IMR-90 (cell line): Measurements from ENCODE around the gene KAZN. TPM values are rescaled to one million over a fixed set of nuclear protein-coding genes. Genes with fewer than 3 reads are reported as not detected.

ENCODE experiments used
- ATAC-seq: fragments of 200-7000 bp; cut with Tn5 transposase; 2 replicates; pipeline ENCODE4 v1.9.1; 2020; ENCODE audit warnings: low read depth, mild to moderate bottlenecking, moderate library complexity
- BruUV-seq: library from RNA; stranded (reverse); fragments of 400-500 nt; replicated peaks from 2 replicates; lab custom pipeline; 2021; lab: Mats Ljungman, UMichigan
- CTCF ChIA-PET: fragments of 300-600 bp; formaldehyde crosslinking; extraction: SDS; loops from one replicate; lab custom pipeline; 2021; ENCODE audit warnings: antibody characterized with exemption; lab: Yijun Ruan, JAX
- POLR2A ChIA-PET: fragments of 300-600 bp; sonication (Branson Sonifier 250); formaldehyde crosslinking; loops from one replicate; lab custom pipeline; 2022; ENCODE audit warnings: antibody characterized with exemption; ENCODE audit not compliant: unreplicated experiment; lab: Charles Lee
- DNase-seq: peaks from one replicate; pipeline ENCODE4 v3.0.0; 2013
- H2AFZ ChIP-seq: replicated peaks from 2 replicates; pipeline ENCODE3; 2013; ENCODE audit warnings: low read length, mild to moderate bottlenecking; ENCODE audit not compliant: poor library complexity
- H2AK5ac ChIP-seq: 2 replicates; pipeline ENCODE4 v1.6.1; 2013; ENCODE audit warnings: low read depth, low read length, inconsistent platforms
- H2AK9ac ChIP-seq: replicated peaks from 2 replicates; pipeline ENCODE3; 2013; ENCODE audit warnings: mild to moderate bottlenecking, low read depth, low read length, moderate library complexity; ENCODE audit not compliant: poor library complexity
- H2BK120ac ChIP-seq: 2 replicates; pipeline ENCODE4 v1.6.1; 2013; ENCODE audit warnings: low read depth, low read length, inconsistent platforms
- H2BK15ac ChIP-seq: 3 replicates; pipeline ENCODE4 v1.6.1; 2013; ENCODE audit warnings: low read depth, low read length, inconsistent platforms
- H2BK20ac ChIP-seq: 2 replicates; pipeline ENCODE4 v1.6.1; 2013; ENCODE audit warnings: low read depth, mild to moderate bottlenecking, inconsistent platforms, low read length, moderate library complexity
- H2BK5ac ChIP-seq: 2 replicates; pipeline ENCODE4 v1.6.1; 2013; ENCODE audit warnings: mild to moderate bottlenecking, low read depth, low read length, inconsistent platforms; ENCODE audit not compliant: poor library complexity, severe bottlenecking
- H3K14ac ChIP-seq: replicated peaks from 2 replicates; pipeline ENCODE4 v1.6.1; 2013; ENCODE audit warnings: low read depth, low read length, inconsistent platforms
- H3K18ac ChIP-seq: 2 replicates; pipeline ENCODE4 v1.6.1; 2013; ENCODE audit warnings: low read depth, low read length, control low read depth
- H3K23ac ChIP-seq: 2 replicates; pipeline ENCODE4 v1.6.1; 2013; ENCODE audit warnings: low read depth, low read length, inconsistent platforms
- H3K27ac ChIP-seq: 2 replicates; pipeline ENCODE4 v1.5.1; 2013; ENCODE audit warnings: mild to moderate bottlenecking, control low read depth, low read length; ENCODE audit not compliant: insufficient read depth
- H3K27me3 ChIP-seq: 2 replicates; pipeline ENCODE4 v1.6.1; 2013; ENCODE audit warnings: low read length; ENCODE audit not compliant: control insufficient read depth, insufficient read depth
- H3K36me3 ChIP-seq: 2 replicates; pipeline ENCODE4 v1.6.1; 2013; ENCODE audit warnings: low read length, mixed read lengths; ENCODE audit not compliant: control insufficient read depth, insufficient read depth
- H3K4ac ChIP-seq: 2 replicates; pipeline ENCODE4 v1.6.1; 2013; ENCODE audit warnings: low read depth, low read length, inconsistent platforms
- H3K4me1 ChIP-seq: 2 replicates; pipeline ENCODE4 v1.6.1; 2013; ENCODE audit warnings: low read length, mixed read lengths; ENCODE audit not compliant: control insufficient read depth, insufficient read depth
- H3K4me2 ChIP-seq: 2 replicates; pipeline ENCODE4 v1.6.1; 2013; ENCODE audit warnings: low read depth, mild to moderate bottlenecking, control low read depth, low read length, moderate library complexity
- H3K4me3 ChIP-seq: 2 replicates; pipeline ENCODE4 v1.5.1; 2013; ENCODE audit warnings: low read depth, mild to moderate bottlenecking, control low read depth, low read length, moderate library complexity; ENCODE audit not compliant: insufficient read depth
- H3K56ac ChIP-seq: 2 replicates; pipeline ENCODE4 v1.6.1; 2013; ENCODE audit warnings: low read length, inconsistent platforms; ENCODE audit not compliant: insufficient read depth; ENCODE audit errors: extremely low read depth
- H3K79me1 ChIP-seq, 2 experiments: 2 replicates each; pipeline ENCODE4 v1.6.1; 2013; ENCODE audit warnings: low read length in 2 of 2, inconsistent platforms in 1 of 2, low read depth in 1 of 2
- H3K9ac ChIP-seq: 2 replicates; pipeline ENCODE4 v1.6.1; 2013; ENCODE audit warnings: low read depth, low read length, control low read depth
- H3K9me1 ChIP-seq: 2 replicates; pipeline ENCODE4 v1.6.1; 2013; ENCODE audit warnings: low read length, inconsistent platforms; ENCODE audit not compliant: insufficient read depth
- H3K9me3 ChIP-seq: 2 replicates; pipeline ENCODE4 v1.6.1; 2013; ENCODE audit warnings: low read length; ENCODE audit not compliant: control insufficient read depth, insufficient read depth
- H4K20me1 ChIP-seq: 2 replicates; pipeline ENCODE4 v1.6.1; 2013; ENCODE audit warnings: low read length, inconsistent platforms; ENCODE audit not compliant: insufficient read depth
- H4K5ac ChIP-seq: 2 replicates; pipeline ENCODE4 v1.6.1; 2013; ENCODE audit warnings: mild to moderate bottlenecking, low read depth, low read length, control low read depth
- H4K8ac ChIP-seq, 2 experiments: 2 replicates each; pipeline ENCODE4 v1.6.1; 2013; ENCODE audit warnings: low read depth in 2 of 2, low read length in 2 of 2, control low read depth in 1 of 2, inconsistent platforms in 1 of 2
- H4K91ac ChIP-seq: 2 replicates; pipeline ENCODE4 v1.6.1; 2013; ENCODE audit warnings: low read depth, low read length, inconsistent platforms; ENCODE audit not compliant: insufficient read depth
- CHD1 ChIP-seq: IDR thresholded peaks from 2 replicates; pipeline ENCODE4 v1.6.1; 2012; ENCODE audit warnings: low read depth, low read length, improper control_type of control experiment
- NFE2L2 ChIP-seq: fragments of 150-350 bp; IDR thresholded peaks from 2 replicates; pipeline ENCODE4 v1.6.1; 2016; ENCODE audit warnings: low read depth, mild to moderate bottlenecking, low read length
- POLR2A ChIP-seq: IDR thresholded peaks from 2 replicates; pipeline ENCODE4 v1.6.1; 2012; ENCODE audit warnings: mild to moderate bottlenecking, low read depth, low read length
- RFX5 ChIP-seq: IDR thresholded peaks from 2 replicates; pipeline ENCODE4 v1.8.0; 2012; ENCODE audit warnings: low read depth, mild to moderate bottlenecking, low read length, moderate library complexity
- SMC3 ChIP-seq: fragments of 150-350 bp; IDR thresholded peaks from 2 replicates; pipeline ENCODE4 v1.6.1; 2016; ENCODE audit warnings: low read depth, mild to moderate bottlenecking, antibody characterized with exemption, low read length, moderate library complexity
- WGBS, 2 experiments: methylation state at CpG; one replicate each; pipeline versions ENCODE4 v1.1.5 to v1.1.7; 2013; ENCODE audit warnings: missing lambda C conversion rate in 2 of 2; ENCODE audit not compliant: insufficient read length in 1 of 2; ENCODE audit errors: extremely low coverage in 2 of 2; 5-methylcytosine and 5-hydroxymethylcytosine counted together
- dilution Hi-C: fragments of 300-500 bp; cut with HindIII; formaldehyde crosslinking; loops from one replicate; pipeline ENCODE4 v1.14.3; 2018; ENCODE audit warnings: low sequenced_read_pairs; ENCODE audit not compliant: unreplicated experiment
- in situ Hi-C: fragments of 300-500 bp; cut with MboI; formaldehyde crosslinking; loops from 3 replicates; pipeline ENCODE4 v1.14.3; 2019; ENCODE audit warnings: low sequenced_read_pairs, inconsistent platforms, mixed read lengths
- intact Hi-C: fragments of 100-400 bp; cut with micrococcal nuclease; formaldehyde crosslinking; loops from 2 replicates; pipeline ENCODE4 v1.10.0; 2022
- polyA plus RNA-seq, 3 experiments: library from polyadenylated mRNA; depleted of rRNA; stranded (reverse); fragments of >200 nt; gene quantifications; 2 replicates each; pipeline ENCODE4 v1.2.3, GENCODE V29; 2012; ENCODE audit warnings: low replicate concordance in 1 of 3
- total RNA-seq: library from RNA; depleted of rRNA; stranded (reverse); fragments of >200 nt; gene quantifications from 2 replicates; pipeline ENCODE4 v1.2.3, GENCODE V29; 2012

Gene KAZN
- total and polyA plus RNA-seq, 2 of the 4 experiments (the other 2 are of a cell fraction) = 5.2 to 10.5 TPM

GRCh38 chr1:15151377-15151806 is 552.9 kb downstream of the KAZN start:
- no peak overlapping the region for H3K18ac ChIP-seq
- no peak overlapping the region for H3K56ac ChIP-seq
- no peak overlapping the region for H2AK9ac ChIP-seq
- no peak overlapping the region for H3K14ac ChIP-seq
- peaks cover 3% of the 10 kb centered on the region; the same call in 1 of the 2 replicates for H3K9me3 ChIP-seq
- H4K91ac ChIP-seq = no peak overlapping the region
- H3K9me1 ChIP-seq = peaks cover 10% of the 10 kb centered on the region
- H3K27ac ChIP-seq = no peak overlapping the region
- H2AK5ac ChIP-seq = no peak overlapping the region
- H2BK120ac ChIP-seq = no peak overlapping the region
- 33% methylated on average over 1 of the region's 5 CpGs; no CpG with 5 or more reads in 1 of the 2 experiments for whole genome bisulfite sequencing, 2 experiments
- POLR2A ChIA-PET = no interaction called here
- no peak overlapping the region for H4K5ac ChIP-seq
- BruUV-seq = no TSS peak
- H2BK20ac ChIP-seq = no peak overlapping the region
- H3K4me3 ChIP-seq = no peak overlapping the region
- no peaks in the 10 kb centered on the region for H3K36me3 ChIP-seq
- no peak overlapping the region for H3K9ac ChIP-seq
- ATAC-seq (no peak), DNase-seq (no peak)
- TF ChIP-seq RFX5 (no peak), NFE2L2 (no peak), SMC3 (no peak), POLR2A (no peak), CHD1 (no peak)
- dilution Hi-C loops = no loop called here
- H3K79me1 ChIP-seq = peaks cover 18 to 24% of the 10 kb centered on the region in 2 experiments
- intact Hi-C loops = no loop called here
- no peak overlapping the region; the same call in 1 of the 2 replicates for H3K4me2 ChIP-seq
- no peak overlapping the region for H2BK5ac ChIP-seq
- CTCF ChIA-PET = interaction anchor here (0.8 to 1.4 kb wide), 3 partner anchors 9 to 122 kb away, joined by 3 to 4 read pairs (median 3); no protein-coding TSS in a partner anchor
- in situ Hi-C loops = loop anchor here (5.0 to 10.0 kb wide), 2 partner anchors 121 to 273 kb away; no protein-coding TSS in a partner anchor
- no peak overlapping the region for H2AFZ ChIP-seq
- H3K4me1 ChIP-seq = peaks cover 11% of the 10 kb centered on the region; the same call in 1 of the 2 replicates
- no peak overlapping the region for H3K23ac ChIP-seq
- H3K4ac ChIP-seq = no peak overlapping the region; the same call in 1 of the 2 replicates
- H4K20me1 ChIP-seq = peaks cover 6% of the 10 kb centered on the region; the same call in 1 of the 2 replicates
- H2BK15ac ChIP-seq = no peak overlapping the region
- H3K27me3 ChIP-seq = 0 out of 2 replicates have a peak, but pooled peaks cover 3% of the 10 kb centered on the region
- no peak overlapping the region for H4K8ac ChIP-seq
